Endometrial microvascular endothelial cells (primary cell): ENCODE measurements around the gene MFN2. TPM values are rescaled to one million over a fixed set of nuclear protein-coding genes. Genes with fewer than 3 reads are reported as not detected.

ENCODE experiments used
- in situ Hi-C: cut with HindIII; loops from 2 replicates; pipeline ENCODE4 v1.10.0; 2017; ENCODE audit warnings: low sequenced_read_pairs, low pct_unique_long_range_greater_than_20kb; ENCODE audit errors: inconsistent ontology term
- total RNA-seq: library from RNA; depleted of rRNA; stranded (reverse); fragments of >200 nt; gene quantifications from one replicate; pipeline ENCODE4 v1.2.3, GENCODE V29; 2015; ENCODE audit errors: inconsistent ontology term

Gene MFN2
- total RNA-seq, 1 donor from 2014 or later = 142 TPM

DNA sequence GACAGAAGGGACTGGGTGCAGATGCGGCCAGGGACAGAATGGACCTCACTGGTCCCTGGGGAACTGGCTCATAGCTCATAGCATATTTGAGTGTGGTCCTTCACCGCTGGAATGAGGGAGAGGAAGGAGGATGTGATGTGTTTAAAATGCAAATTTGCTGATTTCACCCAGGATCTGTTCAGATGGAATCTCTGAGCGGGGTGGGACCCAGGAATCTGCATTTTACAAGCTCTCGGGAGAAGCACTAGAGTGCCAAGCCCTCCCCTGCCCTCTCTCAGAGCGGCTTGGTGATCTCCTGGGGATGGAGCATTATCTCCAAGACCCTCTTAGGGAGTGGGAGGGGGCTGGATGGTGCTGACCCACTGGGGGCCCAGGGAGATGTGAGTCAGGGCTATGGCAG lies 22.8 kb upstream of the MFN2 start:
- in situ Hi-C loops = no loop called here

- in situ Hi-C loops = no loop called here
Observed at GRCh38 chr1:11957897-11958296, 22.3 kb upstream of the MFN2 start.

GRCh38 chr1:11960276-11960675 lies 20.0 kb upstream of the MFN2 start:
- in situ Hi-C loops = no loop called here

GRCh38 chr1:11960715-11961114 lies 19.5 kb upstream of the MFN2 start:
- in situ Hi-C loops = no loop called here

- in situ Hi-C loops = no loop called here
Observed at GRCh38 chr1:11961230-11961629, 19.0 kb upstream of the MFN2 start.

DNA sequence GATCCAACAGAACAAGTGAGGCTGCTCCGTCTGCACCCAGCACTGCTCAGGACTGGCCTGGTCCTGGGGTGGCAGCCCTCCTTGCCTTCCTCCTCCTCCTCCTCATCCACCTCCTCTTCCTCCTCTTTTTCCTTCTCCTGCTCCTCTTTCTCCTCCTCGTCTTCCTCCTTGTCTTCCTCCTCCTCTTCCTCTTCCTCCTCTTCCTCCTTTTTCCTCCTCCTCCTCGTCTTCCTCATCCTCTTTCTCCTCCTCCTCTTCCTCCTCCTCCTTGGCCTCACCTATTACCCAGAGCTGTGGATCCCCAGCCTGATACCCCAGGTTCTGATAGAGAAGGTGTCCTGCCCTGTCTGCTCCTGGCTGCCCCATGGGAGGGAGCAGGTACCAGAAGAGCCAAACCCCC lies 16.6 kb upstream of the MFN2 start:
- in situ Hi-C loops = no loop called here

- in situ Hi-C loops = no loop called here
Observed at GRCh38 chr1:11964656-11965055, 15.6 kb upstream of the MFN2 start.

DNA sequence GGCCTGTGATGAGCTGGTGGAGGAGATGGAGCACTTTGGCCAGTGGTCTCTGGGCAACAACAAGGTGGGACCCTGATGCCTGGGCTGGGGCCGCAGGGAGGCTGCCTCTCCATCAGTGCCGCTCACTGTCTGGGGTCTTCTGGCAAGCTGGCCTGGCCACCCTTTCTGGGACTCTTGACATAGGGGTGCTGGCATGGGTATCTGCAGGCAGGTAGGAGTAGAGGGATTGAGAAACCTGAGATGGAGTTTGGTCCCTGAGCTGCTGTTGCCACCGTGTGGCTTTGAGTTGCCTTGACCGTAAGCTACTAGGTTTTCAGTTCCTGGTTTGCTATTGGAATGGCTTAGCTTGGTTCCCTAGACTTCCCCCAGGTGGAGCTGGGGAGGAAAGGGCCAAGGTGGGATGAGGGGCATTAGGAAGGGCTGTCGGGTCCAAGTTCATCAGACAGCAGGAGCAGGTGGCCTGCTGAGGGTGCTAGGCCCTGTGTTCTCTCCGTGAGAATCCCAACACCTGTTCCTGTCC lies 13.2 kb upstream of the MFN2 start:
- in situ Hi-C loops = no loop called here

DNA sequence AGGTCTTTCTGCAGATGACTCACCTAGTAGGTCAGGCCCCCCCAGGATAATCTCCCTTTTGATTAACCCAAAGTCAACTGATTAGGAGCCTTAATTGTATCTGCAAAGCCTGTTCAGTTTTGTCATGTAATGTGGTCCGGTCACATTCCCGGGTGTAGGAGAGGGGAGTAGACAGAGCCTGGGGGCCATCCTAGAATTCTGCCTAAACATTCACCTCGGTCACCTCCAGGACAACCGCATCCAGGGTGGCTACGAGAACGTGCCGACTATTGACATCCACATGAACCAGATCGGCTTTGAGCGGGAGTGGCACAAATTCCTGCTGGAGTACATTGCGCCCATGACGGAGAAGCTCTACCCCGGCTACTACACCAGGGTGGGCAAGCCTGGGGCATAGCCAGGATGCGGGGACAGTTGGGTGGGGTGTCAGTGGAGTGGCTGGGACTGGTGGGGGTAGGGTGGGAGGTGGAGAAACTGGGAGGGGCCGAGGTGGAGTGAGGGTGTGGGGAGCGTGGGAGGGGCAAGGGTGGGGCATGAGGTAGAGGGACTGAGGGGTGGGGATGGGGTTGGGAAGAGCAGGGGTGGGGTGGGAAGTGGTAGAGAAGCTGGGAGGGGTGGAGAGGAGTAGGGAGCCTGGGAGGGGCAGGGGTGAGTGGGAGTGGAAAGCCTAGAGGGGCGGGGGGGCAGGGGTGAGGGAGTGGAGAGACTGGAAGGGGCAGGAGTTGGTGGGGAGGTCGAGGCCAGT lies 9.6 kb upstream of the MFN2 start:
- in situ Hi-C loops = no loop called here

DNA sequence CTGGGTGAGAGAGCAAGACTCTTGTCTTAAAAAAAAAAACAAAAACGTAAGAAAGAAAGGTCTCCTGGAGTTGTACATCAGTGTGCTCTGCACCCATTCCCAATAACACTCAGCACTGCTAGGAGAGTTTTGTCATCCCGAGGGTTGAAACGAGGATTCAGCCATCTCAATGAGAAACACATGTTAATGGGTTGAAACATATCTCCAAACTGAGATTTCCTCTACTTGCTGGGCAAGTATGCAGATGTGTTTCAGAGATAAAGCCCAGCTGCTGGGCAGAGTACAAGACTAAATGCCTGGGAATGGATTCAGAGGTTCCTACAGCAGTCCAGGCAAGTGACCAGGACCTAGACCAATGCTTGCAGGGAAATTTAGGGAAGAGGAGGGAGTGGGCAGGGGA lies 2.6 kb upstream of the MFN2 start:
- in situ Hi-C loops = no loop called here

DNA sequence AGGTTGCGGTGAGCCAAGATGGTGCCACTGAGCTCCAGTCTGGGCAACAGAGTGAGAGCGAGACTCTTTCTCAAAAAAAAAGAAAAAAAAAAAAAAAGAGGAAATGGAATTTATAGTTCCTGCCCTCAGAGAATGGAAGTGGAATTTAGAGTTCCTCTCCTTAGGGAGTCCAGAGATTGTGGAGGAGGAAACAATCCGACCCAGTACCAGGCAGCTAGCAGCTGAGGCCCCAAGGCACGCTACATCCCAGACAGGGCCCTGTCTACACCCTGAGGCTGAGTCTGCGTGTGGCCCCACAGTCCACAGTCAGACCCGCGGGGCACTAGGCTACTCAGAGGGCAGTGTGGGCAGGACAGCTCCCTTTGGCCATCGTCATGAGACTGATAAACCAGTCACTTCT lies 1.9 kb upstream of the MFN2 start:
- in situ Hi-C loops = no loop called here

GRCh38 chr1:11979028-11979850 lies 1.0 kb upstream of the MFN2 start:
- in situ Hi-C loops = no loop called here

DNA sequence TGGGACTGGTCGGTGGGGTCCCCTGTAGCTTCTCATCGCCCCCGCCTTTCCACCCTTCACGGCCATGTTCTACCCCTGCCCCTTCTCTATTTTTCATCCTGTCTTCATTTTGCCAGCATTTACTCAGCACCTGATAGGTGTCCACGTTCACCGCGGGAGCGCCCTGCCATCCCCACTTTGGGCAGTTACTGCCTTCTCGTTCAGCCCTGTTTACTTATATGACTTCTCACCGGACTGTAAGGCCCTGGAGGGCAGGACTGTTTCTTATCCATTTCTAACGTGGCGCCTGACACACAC lies 380 bp downstream of the MFN2 start:
- in situ Hi-C loops = no loop called here

DNA sequence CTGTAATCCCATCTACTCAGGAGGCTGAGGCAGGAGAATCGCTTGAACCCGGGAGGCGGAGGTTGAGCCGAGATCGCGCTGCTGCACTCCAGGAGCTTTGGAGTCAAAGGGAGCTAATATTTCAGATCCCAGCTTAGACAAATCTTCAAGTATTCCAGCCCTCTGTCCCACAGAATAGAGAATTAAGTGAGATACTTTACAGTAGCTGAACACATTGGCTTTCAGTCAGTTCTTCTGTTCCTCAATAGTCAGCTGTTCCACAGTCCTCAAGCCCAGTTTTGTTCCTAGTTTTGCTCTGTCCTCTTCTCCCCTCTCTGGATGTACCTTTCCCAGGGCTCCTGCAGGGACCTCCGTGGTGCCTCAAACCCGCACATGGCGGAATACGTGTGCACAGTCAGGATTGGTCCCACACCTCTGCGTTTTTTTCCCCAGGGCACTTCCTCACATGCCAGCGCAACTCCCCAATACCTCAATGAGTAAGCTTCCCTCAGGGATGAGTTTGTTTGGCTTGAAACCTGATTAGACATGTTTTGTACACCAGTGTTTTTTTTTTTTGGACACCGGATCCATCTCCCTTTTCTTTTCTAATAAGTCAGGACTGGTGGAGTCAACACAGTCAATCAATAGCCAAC lies 1.2 kb downstream of the MFN2 start:
- in situ Hi-C loops = no loop called here

DNA sequence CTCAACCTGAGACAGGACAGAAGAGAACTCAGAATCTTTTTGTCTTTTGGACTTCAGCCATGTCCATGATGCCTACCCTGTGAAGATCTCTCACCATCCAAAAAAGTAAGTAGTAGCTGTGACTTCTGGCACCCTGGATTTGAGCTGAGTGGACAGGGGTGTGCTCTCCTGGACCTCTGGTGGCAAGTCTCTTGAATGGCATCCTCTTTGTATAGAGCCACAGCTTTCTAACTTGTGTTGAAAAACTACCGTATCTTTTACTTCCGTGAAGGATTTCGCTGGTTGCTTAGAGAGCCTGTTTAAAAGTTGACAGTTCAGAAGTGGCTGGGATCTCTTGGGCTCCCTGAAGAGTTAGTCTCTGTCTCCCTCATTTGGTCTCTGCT lies 1.8 kb downstream of the MFN2 start:
- in situ Hi-C loops = no loop called here

DNA sequence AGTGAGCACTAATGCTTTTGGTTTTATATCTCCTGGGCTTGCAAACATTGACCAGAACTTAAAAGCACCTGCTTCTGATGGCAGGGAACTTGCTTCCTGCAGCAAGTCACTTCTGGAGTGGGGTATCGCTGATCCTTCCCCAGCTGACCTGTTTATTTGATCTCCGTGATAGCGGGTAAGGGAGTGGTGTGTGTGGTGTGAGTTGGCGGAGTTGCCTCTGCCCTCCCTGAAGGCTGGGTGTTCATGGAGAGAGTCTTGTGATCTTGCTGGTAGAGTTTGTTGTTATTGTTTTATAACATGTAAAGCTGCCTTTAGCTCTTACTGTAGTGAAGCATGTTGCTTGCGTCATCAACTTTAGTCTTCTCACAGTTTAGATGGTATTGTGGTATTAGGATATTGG lies 3.9 kb downstream of the MFN2 start:
- in situ Hi-C loops = no loop called here

GRCh38 chr1:11984576-11984975 lies 4.3 kb downstream of the MFN2 start:
- in situ Hi-C loops = no loop called here

DNA sequence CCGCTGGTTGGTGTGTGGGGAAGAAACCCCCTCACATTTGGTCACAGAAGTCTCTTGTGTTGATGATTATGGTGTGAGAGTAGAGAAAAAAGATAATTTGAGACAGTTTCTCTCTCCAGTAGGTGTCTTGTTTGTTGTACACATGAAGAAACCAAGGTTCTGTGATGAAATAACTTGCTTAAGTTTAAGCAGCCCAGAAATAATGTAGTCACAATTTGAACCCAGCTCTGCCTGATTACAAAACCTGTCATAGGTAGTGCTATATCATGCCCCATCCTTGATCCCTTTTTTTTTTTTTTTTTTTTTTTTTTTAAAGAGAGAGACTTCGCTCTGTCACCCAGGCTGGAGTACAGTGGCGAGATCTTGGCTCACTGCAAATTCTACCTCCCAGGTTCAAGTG lies 4.9 kb downstream of the MFN2 start:
- in situ Hi-C loops = no loop called here

- in situ Hi-C loops = no loop called here
Observed at GRCh38 chr1:11985851-11986250, 5.6 kb downstream of the MFN2 start.

GRCh38 chr1:11989669-11990068 lies 9.4 kb downstream of the MFN2 start:
- in situ Hi-C loops = no loop called here
